Stromal cell of bone marrow (primary cell): ENCODE data around the gene LCORL.
A peak's percentile ranks its signal among the peaks of the same experiment; 100 is the strongest.
"Not testable (repeated sequence)": the region's sequence is repeated elsewhere in the genome, so short reads cannot be mapped to it uniquely, and the experiment has no call there.

ENCODE experiments used
- DNase-seq: peaks from one replicate; pipeline ENCODE4 v3.0.0-alpha.2; 2012; ENCODE audit warnings: low read depth

The LCORL gene

GRCh38 chr4:17851959-17852358, 169.6 kb downstream of the LCORL start:
- no peak for DNase-seq

GRCh38 chr4:17850295-17850694, 171.3 kb downstream of the LCORL start:
- DNase-seq: not testable (repeated sequence)

GRCh38 chr4:17846266-17846665, 175.3 kb downstream of the LCORL start:
- DNase-seq: no peak

- no peak for DNase-seq
Measured at GRCh38 chr4:17823871-17824669, 197.5 kb downstream of the LCORL start.

GRCh38 chr4:17817027-17817426, 204.5 kb downstream of the LCORL start:
- peak; percentile 51 for DNase-seq

GRCh38 chr4:17816142-17816541, 205.4 kb downstream of the LCORL start:
- no peak for DNase-seq

- no peak for DNase-seq
Measured at GRCh38 chr4:17814140-17814539, 207.4 kb downstream of the LCORL start.

GRCh38 chr4:17812801-17813200, 208.8 kb downstream of the LCORL start:
- no peak for DNase-seq

- DNase-seq: no peak
Measured at GRCh38 chr4:17812125-17812524, 209.4 kb downstream of the LCORL start.

- no peak for DNase-seq
Measured at GRCh38 chr4:17811078-17811603, 210.4 kb downstream of the LCORL start.

GRCh38 chr4:17810260-17811077, 211.1 kb downstream of the LCORL start, which contains the start of the genes DCAF16 and NCAPG:
DCAF16 (minus strand) TSS chr4:17810757; CDS start chr4:17804141, 6,616 bp downstream.
NCAPG (plus strand) TSS chr4:17810979; CDS start chr4:17811078, 99 bp downstream.
- peak; percentile 98 for DNase-seq

GRCh38 chr4:17809667-17810066, 211.9 kb downstream of the LCORL start:
- DNase-seq: no peak

GRCh38 chr4:17807446-17807845, 214.1 kb downstream of the LCORL start:
- DNase-seq: no peak

GRCh38 chr4:17805580-17806155, 215.9 kb downstream of the LCORL start:
- no peak for DNase-seq

- DNase-seq: no peak
Measured at GRCh38 chr4:17797808-17798207, 223.7 kb downstream of the LCORL start.

GRCh38 chr4:17794730-17795129, 226.8 kb downstream of the LCORL start:
- no peak for DNase-seq
